ENCODE measurements around the gene C11orf97. TPM values are rescaled to one million over a fixed set of nuclear protein-coding genes. Genes with fewer than 3 reads are reported as not detected.

The C11orf97 gene
- not detected in 2 replicates for total RNA-seq (ENCODE audit: low replicate concordance)

GRCh38 chr11:94511932-94512781 is at the start of gene C11orf97:
TSS of gene C11orf97 (plus strand) at chr11:94512461. CDS start at chr11:94512529, 68 bp downstream.
- Histone ChIP-seq H3K36me3 (no peaks in the 10 kb centered on the region), H3K27ac (no peak within 1 kb of the TSS), H3F3A (ENCODE audit: low read depth) (no peaks in the 10 kb centered on the region), H2AFZ (replicated peaks) (peak within 1 kb of the TSS; percentile 68), H3K4me2 (peak within 1 kb of the TSS; percentile 85), H3K27me3 (peaks cover 55% of the 10 kb centered on the region), H4K20me1 (ENCODE audit: low read depth) (no peaks in the 10 kb centered on the region), H3K79me2 (ENCODE audit: low read depth) (no peaks in the 10 kb centered on the region), H3K9me3 (ENCODE audit: low read depth) (no peaks in the 10 kb centered on the region), H3K4me3 (peak within 1 kb of the TSS; percentile 59), H3K9ac (no peak within 1 kb of the TSS), H3K4me1 (no peaks in the 10 kb centered on the region)
- no peak for TF ChIP-seq EZH2phosphoT487 (IDR thresholded peaks at IDR 0.05)
- TF ChIP-seq EZH2 (IDR thresholded peaks at IDR 0.05), result peak; percentile 38
- TF ChIP-seq CTCF (IDR thresholded peaks at IDR 0.05), result no peak
- Mint-ChIP-seq H3K27me3 (ENCODE audit: insufficient read depth, low read depth) (peaks cover 10% of the 10 kb centered on the region), H3K9me3 (no peaks in the 10 kb centered on the region), H3K4me1 (peaks cover 6% of the 10 kb centered on the region), H3K36me3 (no peaks in the 10 kb centered on the region), H3K27ac (no peak within 1 kb of the TSS), H3K4me3 (peak within 1 kb of the TSS; percentile 86)
- DNase-seq (ENCODE audit: low spot score), result peak; percentile 90

DNA sequence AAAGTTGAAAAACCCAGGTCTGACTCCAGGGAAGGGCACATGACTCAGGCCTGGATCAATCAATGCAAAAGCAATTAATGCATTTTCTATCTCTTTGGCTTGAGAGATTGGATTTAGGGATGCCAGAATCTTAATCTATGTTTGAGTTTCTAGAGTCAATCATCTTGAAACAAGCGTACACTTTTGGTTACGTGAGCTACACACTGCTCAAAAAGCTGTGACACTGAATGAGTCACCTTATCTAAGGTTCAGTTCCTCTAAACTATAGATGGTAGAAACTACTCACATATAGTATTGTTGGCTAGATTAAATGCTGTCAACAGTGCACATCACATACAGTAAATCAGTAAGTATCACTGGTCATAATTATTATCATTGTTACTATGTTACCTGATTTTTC is 42.8 kb upstream of the C11orf97 start:
- no peaks in the 10 kb centered on the region for H3K4me1 ChIP-seq
- no peaks in the 10 kb centered on the region for H3K9me3 ChIP-seq (ENCODE audit: low read depth)
- no peak overlapping the region for H3K9ac ChIP-seq
- H3K36me3 ChIP-seq, result no peaks in the 10 kb centered on the region
- no peak overlapping the region for H2AFZ ChIP-seq (replicated peaks)
- Mint-ChIP-seq H3K27me3 (ENCODE audit: insufficient read depth, low read depth) (peaks cover 2% of the 10 kb centered on the region), H3K9me3 (no peaks in the 10 kb centered on the region), H3K27ac (no peak overlapping the region), H3K36me3 (peaks cover 10% of the 10 kb centered on the region), H3K4me1 (no peaks in the 10 kb centered on the region), H3K4me3 (no peak overlapping the region)
- no peaks in the 10 kb centered on the region for H3K79me2 ChIP-seq (ENCODE audit: low read depth)
- H3K4me2 ChIP-seq, result no peak overlapping the region
- H3K27me3 ChIP-seq, result no peaks in the 10 kb centered on the region
- no peaks in the 10 kb centered on the region for H4K20me1 ChIP-seq (ENCODE audit: low read depth)
- no peak for DNase-seq (ENCODE audit: low spot score)
- H3K4me3 ChIP-seq, result no peak overlapping the region
- H3F3A ChIP-seq (ENCODE audit: low read depth), result no peaks in the 10 kb centered on the region
- no peak overlapping the region for H3K27ac ChIP-seq
- no peak for TF ChIP-seq EZH2 (IDR thresholded peaks at IDR 0.05)
- TF ChIP-seq CTCF (IDR thresholded peaks at IDR 0.05), result no peak
- TF ChIP-seq EZH2phosphoT487 (IDR thresholded peaks at IDR 0.05), result no peak

GRCh38 chr11:94472916-94473799 is 39.1 kb upstream of the C11orf97 start:
- no peaks in the 10 kb centered on the region for H3K27me3 Mint-ChIP-seq (ENCODE audit: insufficient read depth, low read depth)
- Histone ChIP-seq H3K79me2 (ENCODE audit: low read depth) (no peaks in the 10 kb centered on the region), H4K20me1 (ENCODE audit: low read depth) (no peaks in the 10 kb centered on the region), H3K27me3 (no peaks in the 10 kb centered on the region), H3K9ac (no peak overlapping the region), H3K4me2 (no peak overlapping the region), H3K27ac (no peak overlapping the region), H3K9me3 (ENCODE audit: low read depth) (no peaks in the 10 kb centered on the region), H3K36me3 (peaks cover 5% of the 10 kb centered on the region), H2AFZ (replicated peaks) (no peak overlapping the region), H3F3A (ENCODE audit: low read depth) (peaks cover 9% of the 10 kb centered on the region), H3K4me3 (no peak overlapping the region), H3K4me1 (no peaks in the 10 kb centered on the region)
- no peaks in the 10 kb centered on the region for H3K9me3 Mint-ChIP-seq
- no peak overlapping the region for H3K27ac Mint-ChIP-seq
- TF ChIP-seq CTCF (IDR thresholded peaks at IDR 0.05) (no peak), EZH2 (IDR thresholded peaks at IDR 0.05) (no peak), EZH2phosphoT487 (IDR thresholded peaks at IDR 0.05) (no peak)
- H3K4me1 Mint-ChIP-seq, result no peaks in the 10 kb centered on the region
- H3K36me3 Mint-ChIP-seq, result peaks cover 3% of the 10 kb centered on the region
- no peak overlapping the region for H3K4me3 Mint-ChIP-seq
- no peak for DNase-seq (ENCODE audit: low spot score)

Data from neural progenitor cell (in vitro differentiated cells).